ENCODE data around the gene F2RL1.
"Not testable (repeated sequence)": the region's sequence is repeated elsewhere in the genome, so short reads cannot be mapped to it uniquely, and the experiment has no call there.

The F2RL1 gene

GRCh38 chr5:76852772-76853171 is 33.9 kb downstream of the F2RL1 start:
- no peak for DNase-seq

- not testable (repeated sequence) for DNase-seq
Measured at GRCh38 chr5:76853741-76854140, 34.9 kb downstream of the F2RL1 start.

- DNase-seq, result no peak
Measured at GRCh38 chr5:76854644-76855043, 35.8 kb downstream of the F2RL1 start.

DNA sequence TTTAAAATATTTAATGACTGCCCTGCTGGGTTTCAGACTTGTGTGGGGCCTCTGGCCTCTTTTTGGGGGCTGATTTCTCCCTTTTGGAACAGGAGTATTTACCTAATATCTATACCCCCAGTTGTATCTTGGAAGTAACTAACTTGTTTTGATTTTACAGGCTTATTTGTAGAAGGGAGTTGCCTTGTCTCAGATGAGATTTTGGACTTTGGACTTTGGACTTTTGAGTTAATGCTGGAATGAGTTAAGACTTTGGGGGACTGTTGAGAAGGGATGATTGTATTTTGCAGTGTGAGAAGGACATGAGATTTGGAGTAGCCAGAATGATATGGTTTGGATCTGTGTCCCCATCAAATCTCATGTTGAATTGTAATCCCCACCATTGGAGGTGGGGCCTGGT is 36.7 kb downstream of the F2RL1 start:
- DNase-seq, result not testable (repeated sequence)

GRCh38 chr5:76855961-76856360 is 37.1 kb downstream of the F2RL1 start:
- DNase-seq, result no peak

- not testable (repeated sequence) for DNase-seq
Measured at GRCh38 chr5:76856800-76857199, 38.0 kb downstream of the F2RL1 start.

GRCh38 chr5:76859591-76860247 is 40.9 kb downstream of the F2RL1 start:
- no peak for DNase-seq

DNA sequence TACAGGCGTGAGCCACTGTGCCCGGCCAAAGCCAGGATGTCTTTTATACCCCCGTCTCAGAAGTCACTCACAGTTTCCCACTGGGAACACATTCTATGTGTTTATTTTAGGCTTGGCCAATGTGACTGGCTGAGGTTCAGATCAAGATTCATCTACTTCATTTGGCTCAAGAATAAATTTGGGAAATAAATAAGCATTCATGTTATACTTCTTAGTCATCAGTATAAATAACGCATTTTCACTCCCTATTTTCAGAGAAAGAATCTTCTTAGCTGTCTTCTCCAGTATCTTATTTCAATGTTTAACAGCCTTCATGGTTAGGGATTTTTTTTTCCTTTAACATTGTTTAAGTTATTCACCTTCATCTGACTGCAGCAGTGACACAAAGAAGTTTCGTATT is 42.8 kb downstream of the F2RL1 start:
- DNase-seq, result no peak

GRCh38 chr5:76863001-76863400 is 44.2 kb downstream of the F2RL1 start:
- DNase-seq, result no peak

GRCh38 chr5:76866503-76866902 is 47.7 kb downstream of the F2RL1 start:
- DNase-seq, result no peak

GRCh38 chr5:76867038-76867437 is 48.2 kb downstream of the F2RL1 start:
- DNase-seq, result no peak

- peak; percentile 69 for DNase-seq
Measured at GRCh38 chr5:76867827-76868693, 49.2 kb downstream of the F2RL1 start.

GRCh38 chr5:76870046-76870445 is 51.2 kb downstream of the F2RL1 start:
- no peak for DNase-seq

GRCh38 chr5:76874088-76874581 is 55.3 kb downstream of the F2RL1 start:
- DNase-seq, result no peak
